Keratinocyte (primary cell): ENCODE results near the gene SMYD2.

ENCODE experiments used
- CTCF ChIP-seq, 3 experiments: IDR thresholded peaks in 1 of 3; conservative IDR thresholded peaks in 1 of 3; optimal IDR thresholded peaks in 1 of 3; 2 replicates in 2 of 3; 3 replicates in 1 of 3; pipeline versions ENCODE3 to v1.5.1; 2011; ENCODE audit warnings: low read length in 3 of 3, mild to moderate bottlenecking in 3 of 3, moderate library complexity in 2 of 3, control low read depth in 1 of 3, inconsistent platforms in 1 of 3; ENCODE audit not compliant: insufficient read depth in 2 of 3; ENCODE audit errors: extremely low read depth in 1 of 3
- EZH2 ChIP-seq: IDR thresholded peaks from one replicate; pipeline ENCODE4 v1.6.1; 2012; ENCODE audit warnings: inconsistent platforms, mild to moderate bottlenecking, low read length, moderate library complexity

- TF ChIP-seq CTCF (optimal IDR thresholded peaks at IDR 0.05 in 1 of 3, IDR thresholded peaks at IDR 0.05 in 1 of 3, conservative IDR thresholded peaks at IDR 0.05 in 1 of 3; ENCODE audit: extremely low read depth in 1 of 3, insufficient read depth in 2 of 3, low read length in 3 of 3) (no peak), EZH2 (no peak)
These were observed 46.9 kb upstream of the SMYD2 start for GRCh38 chr1:214233856-214234634.
